Tibial artery (tissue), 4 donors: ENCODE data around the gene RTP3.

Source experiments
- DNase-seq, 2 donors: peaks; one replicate each; pipeline ENCODE4 v3.0.0-alpha.2; 2019
- H3K27ac ChIP-seq, 2 donors: fragments of 200-600 bp; sonication (generic) in 1 of 2; 1 replicate in 1 of 2; 2 replicates in 1 of 2; pipeline ENCODE4 v1.5.1; 2018 to 2019; ENCODE audit warnings: mild to moderate bottlenecking in 1 of 2
- H3K27me3 ChIP-seq, 2 donors: fragments of 200-600 bp; sonication (generic) in 1 of 2; one replicate each; pipeline versions ENCODE4 v1.5.1 to v1.6.0; 2016 to 2019
- H3K36me3 ChIP-seq, 3 donors: fragments of 200-600 bp; sonication (generic) in 2 of 3; one replicate each; pipeline ENCODE4 v1.5.1; 2016 to 2019; ENCODE audit warnings: mild to moderate bottlenecking in 2 of 3
- H3K4me1 ChIP-seq, 4 donors: fragments of 200-600 bp; sonication (generic) in 2 of 4; 1 replicate in 3 of 4; 2 replicates in 1 of 4; pipeline ENCODE4 v1.5.1; 2016 to 2019
- H3K4me3 ChIP-seq, 2 donors: fragments of 200-600 bp; sonication (generic) in 1 of 2; 1 replicate in 1 of 2; 2 replicates in 1 of 2; pipeline ENCODE4 v1.5.1; 2018 to 2019; ENCODE audit warnings: mild to moderate bottlenecking in 2 of 2
- H3K9me3 ChIP-seq, 3 donors: fragments of 200-600 bp; sonication (generic) in 1 of 3; one replicate each; pipeline ENCODE4 v1.5.1; 2016 to 2019
- intact Hi-C: fragments of 100-400 bp; cut with DNase I; formaldehyde crosslinking; loops from one replicate; pipeline ENCODE4 v1.15.0; 2023; ENCODE audit warnings: low total_unique reads
- TF ChIP-seq, protein P1 (sequence below), 2 experiments: fragments of 200-600 bp in 1 of 2; fragments of 450-650 bp in 1 of 2; IDR thresholded peaks; one replicate each; pipeline ENCODE4 v1.5.1; 2017 to 2019; ENCODE audit warnings: antibody characterized with exemption in 2 of 2, mild to moderate bottlenecking in 1 of 2, moderate library complexity in 1 of 2

Gene RTP3

DNA sequence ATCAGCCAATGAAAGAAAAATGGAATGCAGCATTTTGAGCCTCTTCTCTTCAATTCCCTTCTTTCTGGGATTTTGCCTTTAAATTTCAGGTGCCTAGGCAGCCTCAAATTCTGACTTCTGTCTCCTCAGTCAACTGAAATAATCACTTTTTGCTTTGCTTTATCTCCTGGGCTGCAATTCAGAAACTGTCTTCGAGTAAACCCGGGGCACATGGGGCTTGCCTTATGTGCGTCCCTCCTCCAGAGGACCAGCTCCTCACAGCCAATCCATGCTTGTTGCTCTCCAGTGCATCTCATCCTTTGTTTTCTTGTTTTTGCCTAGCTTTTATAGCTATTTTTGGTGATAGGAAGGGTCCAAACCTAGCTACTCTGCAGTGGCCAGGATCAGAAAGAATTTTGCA is 8.8 kb downstream of the RTP3 start:
- H3K27me3 ChIP-seq: peaks cover 0 to 11% of the 10 kb centered on the region in 2 donors

DNA sequence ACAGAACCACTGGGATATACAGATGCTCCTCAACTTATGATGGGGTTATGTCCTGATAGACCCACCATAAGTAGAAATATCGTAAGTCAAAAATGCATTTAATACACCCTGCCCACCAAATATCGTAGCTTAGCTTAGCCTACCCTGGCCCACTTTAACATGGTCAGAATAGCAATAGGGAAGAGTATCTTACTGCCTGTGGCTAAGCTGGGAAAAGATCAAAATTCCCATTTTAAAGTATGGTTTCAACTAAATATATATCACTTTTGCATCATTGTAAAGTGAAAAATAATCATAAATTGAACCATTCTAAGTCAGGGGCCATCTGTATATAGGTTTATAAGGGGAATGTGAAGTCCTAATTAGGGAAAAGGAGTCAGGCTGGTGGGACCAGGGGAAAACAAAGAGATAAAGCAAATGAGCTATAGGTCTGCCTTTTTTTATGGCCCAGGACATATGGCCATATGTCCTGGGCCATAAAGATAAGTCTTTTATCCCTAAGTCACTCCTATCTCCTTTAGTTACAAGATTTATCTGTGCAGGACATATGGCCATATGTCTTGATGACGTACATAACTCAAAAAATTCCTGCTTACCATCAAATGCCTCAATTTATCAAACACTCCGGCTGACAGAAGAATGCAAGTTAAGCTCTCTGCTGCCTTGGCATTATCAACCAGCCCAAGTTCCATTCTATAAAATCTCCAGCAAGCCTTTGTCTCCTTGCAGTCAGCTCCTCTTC is 11.2 kb downstream of the RTP3 start:
- intact Hi-C loops: no loop called here
- H3K27ac ChIP-seq: no peak overlapping the region
- no peak for DNase-seq
- no peak overlapping the region for H3K4me3 ChIP-seq
- H3K9me3 ChIP-seq: no peaks in the 10 kb centered on the region
- no peaks in the 10 kb centered on the region for H3K36me3 ChIP-seq
- H3K4me1 ChIP-seq: no peaks in the 10 kb centered on the region
- TF ChIP-seq, protein P1, sequence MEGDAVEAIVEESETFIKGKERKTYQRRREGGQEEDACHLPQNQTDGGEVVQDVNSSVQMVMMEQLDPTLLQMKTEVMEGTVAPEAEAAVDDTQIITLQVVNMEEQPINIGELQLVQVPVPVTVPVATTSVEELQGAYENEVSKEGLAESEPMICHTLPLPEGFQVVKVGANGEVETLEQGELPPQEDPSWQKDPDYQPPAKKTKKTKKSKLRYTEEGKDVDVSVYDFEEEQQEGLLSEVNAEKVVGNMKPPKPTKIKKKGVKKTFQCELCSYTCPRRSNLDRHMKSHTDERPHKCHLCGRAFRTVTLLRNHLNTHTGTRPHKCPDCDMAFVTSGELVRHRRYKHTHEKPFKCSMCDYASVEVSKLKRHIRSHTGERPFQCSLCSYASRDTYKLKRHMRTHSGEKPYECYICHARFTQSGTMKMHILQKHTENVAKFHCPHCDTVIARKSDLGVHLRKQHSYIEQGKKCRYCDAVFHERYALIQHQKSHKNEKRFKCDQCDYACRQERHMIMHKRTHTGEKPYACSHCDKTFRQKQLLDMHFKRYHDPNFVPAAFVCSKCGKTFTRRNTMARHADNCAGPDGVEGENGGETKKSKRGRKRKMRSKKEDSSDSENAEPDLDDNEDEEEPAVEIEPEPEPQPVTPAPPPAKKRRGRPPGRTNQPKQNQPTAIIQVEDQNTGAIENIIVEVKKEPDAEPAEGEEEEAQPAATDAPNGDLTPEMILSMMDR (IDR thresholded peaks at IDR 0.05): no peak
- H3K27me3 ChIP-seq: peaks cover 0 to 11% of the 10 kb centered on the region in 2 donors

More for the DNA sequence above, 8.8 kb downstream of the RTP3 start:
- Histone ChIP-seq H3K27ac (no peak overlapping the region), H3K4me3 (no peak overlapping the region), H3K36me3 (no peaks in the 10 kb centered on the region), H3K9me3 (no peaks in the 10 kb centered on the region), H3K4me1 (no peaks in the 10 kb centered on the region)
- no peak for DNase-seq
- intact Hi-C loops: no loop called here
- TF ChIP-seq, protein P1 (IDR thresholded peaks at IDR 0.05): no peak

DNA sequence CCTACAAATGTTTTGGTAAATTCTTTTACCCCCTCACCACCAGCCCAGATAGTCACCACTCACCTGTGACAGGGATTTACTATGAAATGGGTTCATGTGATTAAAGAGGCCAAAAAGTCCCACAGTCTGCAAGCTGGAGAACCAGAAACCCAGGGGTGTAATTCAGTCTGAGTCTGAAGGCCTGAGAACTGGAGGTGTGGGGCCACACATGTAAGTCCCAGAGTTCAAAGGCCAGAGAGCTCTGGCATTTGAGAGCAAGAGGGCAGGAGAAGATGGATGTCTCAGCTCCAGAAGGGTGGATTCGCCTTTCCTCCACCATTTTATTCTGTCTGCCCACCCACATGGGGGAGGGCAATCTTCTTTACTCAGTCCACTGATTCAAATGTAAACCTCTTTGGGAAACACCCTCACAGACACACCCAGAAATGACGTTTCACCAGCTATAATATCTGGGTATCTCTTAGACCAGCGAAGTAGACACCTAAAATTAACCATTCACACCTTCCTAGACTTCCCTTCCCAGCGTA is 11.9 kb downstream of the RTP3 start:
- TF ChIP-seq, protein P1 (IDR thresholded peaks at IDR 0.05): no peak
- DNase-seq: no peak
- Histone ChIP-seq H3K4me1 (no peaks in the 10 kb centered on the region), H3K4me3 (no peak overlapping the region), H3K9me3 (no peaks in the 10 kb centered on the region), H3K27me3 (peaks cover 0 to 11% of the 10 kb centered on the region in 2 donors), H3K27ac (no peak overlapping the region), H3K36me3 (no peaks in the 10 kb centered on the region)
- intact Hi-C loops: no loop called here

DNA sequence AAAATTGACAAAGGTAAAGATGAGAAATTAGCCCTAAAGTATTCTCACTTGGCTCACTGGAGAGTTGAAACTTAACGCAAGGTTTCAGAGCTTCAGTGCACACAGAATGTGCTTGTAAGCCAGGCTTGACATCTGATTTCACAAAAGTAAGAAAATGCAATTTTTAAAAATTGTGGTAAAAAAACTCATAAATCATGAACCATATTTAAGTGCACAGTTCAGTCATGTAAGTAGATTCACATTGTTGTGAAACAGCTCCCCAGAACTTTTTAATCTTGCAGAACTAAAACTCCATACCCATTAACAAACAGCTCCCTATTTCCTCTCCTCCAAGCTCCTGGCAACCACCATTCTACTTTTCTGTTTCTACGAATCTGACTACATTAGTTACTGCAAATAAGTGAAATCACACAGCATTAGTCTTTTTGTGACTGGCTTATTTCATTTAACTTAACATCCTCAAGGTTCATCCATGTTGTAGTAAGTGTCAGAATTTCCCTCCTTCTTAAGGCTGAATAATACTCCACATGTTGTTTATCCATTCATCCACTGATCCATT is 14.5 kb downstream of the RTP3 start:
- H3K4me3 ChIP-seq: no peak overlapping the region
- no peaks in the 10 kb centered on the region for H3K9me3 ChIP-seq
- no peaks in the 10 kb centered on the region for H3K36me3 ChIP-seq
- no peaks in the 10 kb centered on the region for H3K4me1 ChIP-seq
- intact Hi-C loops: no loop called here
- no peak overlapping the region for H3K27ac ChIP-seq
- TF ChIP-seq, protein P1 (IDR thresholded peaks at IDR 0.05): no peak
- DNase-seq: no peak
- H3K27me3 ChIP-seq: peaks cover 0 to 3% of the 10 kb centered on the region in 2 donors

DNA sequence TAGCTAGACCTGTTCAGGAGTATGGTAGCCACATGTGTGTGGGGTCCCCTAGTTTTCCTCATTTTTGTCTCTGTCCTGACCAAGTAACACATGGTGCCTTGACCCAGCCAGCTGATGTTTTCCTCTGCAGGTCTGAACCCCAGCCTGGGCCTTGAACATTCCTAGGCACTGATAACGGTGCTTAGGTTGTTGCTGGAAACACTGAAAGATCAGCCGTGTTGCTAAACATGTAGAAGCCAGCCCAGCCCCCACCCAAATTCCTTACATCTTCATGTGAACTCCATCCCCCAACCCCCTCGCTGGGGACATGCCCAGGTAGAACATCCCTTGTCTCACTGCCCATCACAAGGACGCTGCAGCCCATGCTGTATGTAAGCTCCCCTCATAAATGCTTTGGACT is 18.7 kb downstream of the RTP3 start:
- Histone ChIP-seq H3K36me3 (no peaks in the 10 kb centered on the region), H3K4me1 (no peaks in the 10 kb centered on the region), H3K9me3 (no peaks in the 10 kb centered on the region), H3K4me3 (no peak overlapping the region), H3K27me3 (no peaks in the 10 kb centered on the region), H3K27ac (no peak overlapping the region)
- no peak for DNase-seq
- intact Hi-C loops: no loop called here
- TF ChIP-seq, protein P1 (IDR thresholded peaks at IDR 0.05): no peak
